ENCODE results near the gene TCHHL1. TPM values are rescaled to one million over a fixed set of nuclear protein-coding genes. Genes with fewer than 3 reads are reported as not detected.

Gene TCHHL1
- total RNA-seq, 1 donor from 2014 or later, result not detected

GRCh38 chr1:152044386-152044785, 44.5 kb downstream of the TCHHL1 start:
- no peak for DNase-seq (ENCODE audit: low spot score)
- H3K27me3 Mint-ChIP-seq (ENCODE audit: insufficient read depth), result no peaks in the 10 kb centered on the region
- intact Hi-C loops (cut with micrococcal nuclease), result no loop called here
- peaks cover 2% of the 10 kb centered on the region for H3K36me3 Mint-ChIP-seq (ENCODE audit: low read depth)
- no peak overlapping the region for H3K4me3 Mint-ChIP-seq
- H3K9me3 Mint-ChIP-seq, result no peaks in the 10 kb centered on the region
- peaks cover 16% of the 10 kb centered on the region for H3K4me1 Mint-ChIP-seq (ENCODE audit: low read depth)
- H3K27ac Mint-ChIP-seq, result no peak overlapping the region

GRCh38 chr1:152043870-152044269, 45.0 kb downstream of the TCHHL1 start:
- no peak overlapping the region for H3K4me3 Mint-ChIP-seq
- no peak for DNase-seq (ENCODE audit: low spot score)
- peaks cover 2% of the 10 kb centered on the region for H3K36me3 Mint-ChIP-seq (ENCODE audit: low read depth)
- peaks cover 15% of the 10 kb centered on the region for H3K4me1 Mint-ChIP-seq (ENCODE audit: low read depth)
- no peak overlapping the region for H3K27ac Mint-ChIP-seq
- no peaks in the 10 kb centered on the region for H3K27me3 Mint-ChIP-seq (ENCODE audit: insufficient read depth)
- intact Hi-C loops (cut with micrococcal nuclease), result no loop called here
- H3K9me3 Mint-ChIP-seq, result no peaks in the 10 kb centered on the region

- Mint-ChIP-seq H3K27me3 (ENCODE audit: insufficient read depth) (no peaks in the 10 kb centered on the region), H3K36me3 (ENCODE audit: low read depth) (peaks cover 2% of the 10 kb centered on the region), H3K27ac (no peak overlapping the region), H3K9me3 (no peaks in the 10 kb centered on the region), H3K4me3 (no peak overlapping the region), H3K4me1 (ENCODE audit: low read depth) (no peaks in the 10 kb centered on the region)
- DNase-seq (ENCODE audit: low spot score), result no peak
- intact Hi-C loops (cut with micrococcal nuclease), result no loop called here
These were observed 46.8 kb downstream of the TCHHL1 start for GRCh38 chr1:152042030-152042429.

GRCh38 chr1:152039886-152040285, 49.0 kb downstream of the TCHHL1 start:
- peaks cover 7% of the 10 kb centered on the region for H3K36me3 Mint-ChIP-seq (ENCODE audit: low read depth)
- no peak for DNase-seq (ENCODE audit: low spot score)
- intact Hi-C loops (cut with micrococcal nuclease), result no loop called here
- H3K27me3 Mint-ChIP-seq (ENCODE audit: insufficient read depth), result no peaks in the 10 kb centered on the region
- no peak overlapping the region for H3K27ac Mint-ChIP-seq
- H3K4me3 Mint-ChIP-seq, result no peak overlapping the region
- no peaks in the 10 kb centered on the region for H3K9me3 Mint-ChIP-seq
- peaks cover 12% of the 10 kb centered on the region for H3K4me1 Mint-ChIP-seq (ENCODE audit: low read depth)

- Mint-ChIP-seq H3K27me3 (ENCODE audit: insufficient read depth) (no peaks in the 10 kb centered on the region), H3K4me3 (no peak overlapping the region), H3K36me3 (ENCODE audit: low read depth) (peaks cover 11% of the 10 kb centered on the region), H3K27ac (no peak overlapping the region), H3K9me3 (no peaks in the 10 kb centered on the region), H3K4me1 (ENCODE audit: low read depth) (peaks cover 16% of the 10 kb centered on the region)
- intact Hi-C loops (cut with micrococcal nuclease), result no loop called here
- DNase-seq (ENCODE audit: low spot score), result no peak
These were observed 49.4 kb downstream of the TCHHL1 start for GRCh38 chr1:152039461-152039860.

- H3K27me3 Mint-ChIP-seq (ENCODE audit: insufficient read depth), result no peaks in the 10 kb centered on the region
- intact Hi-C loops (cut with micrococcal nuclease), result no loop called here
- no peak for DNase-seq (ENCODE audit: low spot score)
- no peaks in the 10 kb centered on the region for H3K9me3 Mint-ChIP-seq
- H3K4me1 Mint-ChIP-seq (ENCODE audit: low read depth), result peaks cover 22% of the 10 kb centered on the region
- H3K36me3 Mint-ChIP-seq (ENCODE audit: low read depth), result peaks cover 12% of the 10 kb centered on the region
- no peak overlapping the region for H3K4me3 Mint-ChIP-seq
- H3K27ac Mint-ChIP-seq, result no peak overlapping the region
These were observed 50.0 kb downstream of the TCHHL1 start for GRCh38 chr1:152038871-152039270.

- H3K27ac Mint-ChIP-seq, result peak within 1 kb of the TSS; percentile 94
- no peaks in the 10 kb centered on the region for H3K27me3 Mint-ChIP-seq (ENCODE audit: insufficient read depth)
- peak within 1 kb of the TSS; percentile 96 for H3K4me3 Mint-ChIP-seq
- intact Hi-C loops (cut with micrococcal nuclease), result loop anchor here (1.0 kb wide), 1 partner anchor 12 kb away; no protein-coding TSS in a partner anchor
- H3K36me3 Mint-ChIP-seq (ENCODE audit: low read depth), result peaks cover 34% of the 10 kb centered on the region
- H3K9me3 Mint-ChIP-seq, result no peaks in the 10 kb centered on the region
- DNase-seq (ENCODE audit: low spot score), result peak; percentile 71
- H3K4me1 Mint-ChIP-seq (ENCODE audit: low read depth), result peaks cover 36% of the 10 kb centered on the region
These were observed 52.3 kb downstream of the TCHHL1 start, which contains the start of gene S100A11 for GRCh38 chr1:152036267-152037216. S100A11 (minus strand) TSS chr1:152037004; CDS start chr1:152036915, 89 bp downstream.

- H3K4me3 Mint-ChIP-seq, result peak overlapping the region; percentile 96
- peaks cover 37% of the 10 kb centered on the region for H3K36me3 Mint-ChIP-seq (ENCODE audit: low read depth)
- intact Hi-C loops (cut with micrococcal nuclease), result loop anchor here (1.0 to 2.0 kb wide), 2 partner anchors 41 to 94 kb away; no protein-coding TSS in a partner anchor
- H3K9me3 Mint-ChIP-seq, result no peaks in the 10 kb centered on the region
- DNase-seq (ENCODE audit: low spot score), result no peak
- H3K27me3 Mint-ChIP-seq (ENCODE audit: insufficient read depth), result no peaks in the 10 kb centered on the region
- H3K27ac Mint-ChIP-seq, result peak overlapping the region; percentile 94
- H3K4me1 Mint-ChIP-seq (ENCODE audit: low read depth), result peaks cover 38% of the 10 kb centered on the region
These were observed 53.2 kb downstream of the TCHHL1 start for GRCh38 chr1:152035539-152036266.

- intact Hi-C loops (cut with micrococcal nuclease), result loop anchor here (1.0 to 2.0 kb wide), 3 partner anchors 40 to 94 kb away; no protein-coding TSS in a partner anchor
- Mint-ChIP-seq H3K4me3 (peak overlapping the region; percentile 96), H3K4me1 (ENCODE audit: low read depth) (peaks cover 41% of the 10 kb centered on the region), H3K9me3 (no peaks in the 10 kb centered on the region), H3K36me3 (ENCODE audit: low read depth) (peaks cover 41% of the 10 kb centered on the region), H3K27ac (peak overlapping the region; percentile 94), H3K27me3 (ENCODE audit: insufficient read depth) (no peaks in the 10 kb centered on the region)
- DNase-seq (ENCODE audit: low spot score), result peak; percentile 65
These were observed 54.0 kb downstream of the TCHHL1 start for GRCh38 chr1:152034654-152035538.

- Mint-ChIP-seq H3K9me3 (no peaks in the 10 kb centered on the region), H3K27ac (peak overlapping the region; percentile 94), H3K4me1 (ENCODE audit: low read depth) (peaks cover 43% of the 10 kb centered on the region), H3K36me3 (ENCODE audit: low read depth) (peaks cover 45% of the 10 kb centered on the region), H3K27me3 (ENCODE audit: insufficient read depth) (no peaks in the 10 kb centered on the region), H3K4me3 (peak overlapping the region; percentile 96)
- no peak for DNase-seq (ENCODE audit: low spot score)
- intact Hi-C loops (cut with micrococcal nuclease), result loop anchor here (1.0 to 2.0 kb wide), 2 partner anchors 39 to 66 kb away; no protein-coding TSS in a partner anchor
These were observed 54.6 kb downstream of the TCHHL1 start for GRCh38 chr1:152034324-152034653.

All from activated T-helper 1 cell treated with anti-CD3 and anti-CD28 coated beads, Interleukin-12 subunit alpha, Interleukin-12 subunit beta, Interleukin-2, Interleukin-4 antibody, amounts not matched to agents 30 ng/mL and 10 ng/mL and 1 ng/mL, durations not matched to agents 14 hours and 24 hours and 36 hours (primary cell).